Ovary (tissue), 3 donors: Measurements from ENCODE around the gene PKD1L1.

Experiments used
- EP300 ChIP-seq: sonication (generic); formaldehyde crosslinking; IDR thresholded peaks from one replicate; pipeline ENCODE4 v1.6.1; 2017; ENCODE audit warnings: antibody characterized with exemption
- POLR2A ChIP-seq: fragments of 450-650 bp; IDR thresholded peaks from one replicate; pipeline ENCODE4 v1.6.1; 2017; ENCODE audit warnings: antibody characterized with exemption, mild to moderate bottlenecking, moderate library complexity
- TF ChIP-seq, protein P1 (sequence below), 3 donors: fragments of 450-650 bp in 2 of 3; fragments of 200-600 bp in 1 of 3; IDR thresholded peaks; one replicate each; pipeline versions ENCODE4 v1.5.1 to v1.8.0; 2016 to 2022; ENCODE audit warnings: antibody characterized with exemption in 3 of 3, mild to moderate bottlenecking in 1 of 3
- donor health status: DM: no; HTN: no; CAD: no.

DNA sequence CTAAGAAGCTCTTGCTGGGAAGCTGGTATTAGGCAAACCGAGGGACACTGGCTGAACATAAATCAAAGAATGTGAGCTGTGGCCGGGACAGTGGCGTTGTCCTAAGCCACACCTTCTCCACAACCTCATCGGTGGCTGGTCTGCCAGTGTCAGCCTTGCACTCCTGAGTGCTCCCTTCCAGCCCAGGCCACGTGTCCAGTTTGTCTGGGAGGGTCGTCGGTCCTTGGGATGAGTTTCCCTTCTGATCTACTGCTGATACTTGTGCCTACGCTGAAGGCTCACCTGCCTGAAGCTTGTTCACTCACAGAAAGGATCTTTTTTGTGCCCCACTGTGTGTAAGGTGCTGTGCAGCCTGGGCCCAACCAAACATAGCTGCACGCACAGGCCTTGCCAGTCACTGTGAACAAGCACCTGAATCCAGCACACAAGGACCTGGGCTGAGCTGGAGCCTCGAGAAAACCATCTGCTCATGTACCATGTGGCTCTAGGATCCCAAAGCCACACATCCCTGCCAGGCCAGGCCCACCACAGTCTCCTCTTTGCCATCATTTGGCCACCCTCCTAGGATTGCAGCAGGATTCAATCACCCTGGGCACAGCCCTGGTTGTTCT is 116.1 kb downstream of the PKD1L1 start:
- TF ChIP-seq, protein P1, sequence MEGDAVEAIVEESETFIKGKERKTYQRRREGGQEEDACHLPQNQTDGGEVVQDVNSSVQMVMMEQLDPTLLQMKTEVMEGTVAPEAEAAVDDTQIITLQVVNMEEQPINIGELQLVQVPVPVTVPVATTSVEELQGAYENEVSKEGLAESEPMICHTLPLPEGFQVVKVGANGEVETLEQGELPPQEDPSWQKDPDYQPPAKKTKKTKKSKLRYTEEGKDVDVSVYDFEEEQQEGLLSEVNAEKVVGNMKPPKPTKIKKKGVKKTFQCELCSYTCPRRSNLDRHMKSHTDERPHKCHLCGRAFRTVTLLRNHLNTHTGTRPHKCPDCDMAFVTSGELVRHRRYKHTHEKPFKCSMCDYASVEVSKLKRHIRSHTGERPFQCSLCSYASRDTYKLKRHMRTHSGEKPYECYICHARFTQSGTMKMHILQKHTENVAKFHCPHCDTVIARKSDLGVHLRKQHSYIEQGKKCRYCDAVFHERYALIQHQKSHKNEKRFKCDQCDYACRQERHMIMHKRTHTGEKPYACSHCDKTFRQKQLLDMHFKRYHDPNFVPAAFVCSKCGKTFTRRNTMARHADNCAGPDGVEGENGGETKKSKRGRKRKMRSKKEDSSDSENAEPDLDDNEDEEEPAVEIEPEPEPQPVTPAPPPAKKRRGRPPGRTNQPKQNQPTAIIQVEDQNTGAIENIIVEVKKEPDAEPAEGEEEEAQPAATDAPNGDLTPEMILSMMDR (IDR thresholded peaks at IDR 0.05): no peak
- TF ChIP-seq POLR2A (no peak), EP300 (no peak)
